Transverse colon (tissue), 4 donors: ENCODE data around the gene HIVEP1. TPM values are rescaled to one million over a fixed set of nuclear protein-coding genes. Genes with fewer than 3 reads are reported as not detected.

Source experiments
- DNase-seq: peaks from one replicate; pipeline ENCODE4 v3.0.0-alpha.2; 2019
- H3K27ac ChIP-seq, 4 donors: fragments of 200-600 bp; sonication (generic); 2 replicates each; pipeline ENCODE4 v1.5.1; 2016 to 2018; ENCODE audit warnings: inconsistent platforms in 4 of 4
- H3K27me3 ChIP-seq: fragments of 200-600 bp; sonication (generic); 2 replicates; pipeline ENCODE4 v1.5.1; 2017; ENCODE audit warnings: inconsistent platforms
- H3K36me3 ChIP-seq, 4 donors: fragments of 200-600 bp; sonication (generic); 2 replicates each; pipeline ENCODE4 v1.5.1; 2017 to 2019; ENCODE audit warnings: inconsistent platforms in 4 of 4
- H3K4me1 ChIP-seq, 4 donors: fragments of 200-600 bp; sonication (generic); 2 replicates each; pipeline ENCODE4 v1.5.1; 2017 to 2020; ENCODE audit warnings: inconsistent platforms in 4 of 4
- H3K4me3 ChIP-seq, 4 donors: fragments of 200-600 bp; sonication (generic); 1 replicate in 1 of 4; 2 replicates in 3 of 4; pipeline versions ENCODE4 v1.5.1 to v1.6.1; 2017 to 2019; ENCODE audit warnings: inconsistent platforms in 4 of 4
- H3K9me3 ChIP-seq, 2 donors: fragments of 200-600 bp; sonication (generic); 2 replicates each; pipeline ENCODE4 v1.5.1; 2017 to 2019; ENCODE audit warnings: inconsistent platforms in 2 of 2
- EP300 ChIP-seq: sonication (generic); formaldehyde crosslinking; IDR thresholded peaks from one replicate; pipeline ENCODE4 v1.6.1; 2017; ENCODE audit warnings: antibody characterized with exemption, low read depth
- POLR2A ChIP-seq: fragments of 450-650 bp; IDR thresholded peaks from one replicate; pipeline ENCODE4 v1.6.1; 2016; ENCODE audit warnings: antibody characterized with exemption, mild to moderate bottlenecking, moderate library complexity
- POLR2AphosphoS5 ChIP-seq, 3 donors: sonication (generic); formaldehyde crosslinking; IDR thresholded peaks; one replicate each; pipeline ENCODE4 v1.6.1; 2016; ENCODE audit warnings: antibody characterized with exemption in 3 of 3
- WGBS, 2 donors: methylation state at CpG; one replicate each; pipeline ENCODE4 v1.1.5; 2018; ENCODE audit warnings: low coverage in 1 of 2; 5-methylcytosine and 5-hydroxymethylcytosine counted together
- in situ Hi-C, 4 donors: fragments of 200-750 bp; cut with MboI; loops; one replicate each; pipeline versions ENCODE4 v1.15.0 to v1.15.1; 2017; ENCODE audit warnings: low sequenced_read_pairs in 3 of 4, low pct_ligation_motif_present in 1 of 4, low pct_unique_long_range_greater_than_20kb in 1 of 4
- intact Hi-C: fragments of 100-400 bp; cut with DNase I; formaldehyde crosslinking; loops from one replicate; pipeline ENCODE4 v1.15.1; 2023; ENCODE audit warnings: low total_unique reads
- total RNA-seq, 4 donors: library from RNA; depleted of rRNA; stranded (reverse); fragments of >200 nt; gene quantifications; one replicate each; pipeline ENCODE4 v1.1.0, GENCODE V29; 2016
- TF ChIP-seq, protein P1 (sequence below), 5 experiments: fragments of 200-600 bp in 3 of 5; fragments of 450-650 bp in 2 of 5; sonication (generic) in 3 of 5; IDR thresholded peaks; 1 replicate in 2 of 5; 2 replicates in 3 of 5; pipeline ENCODE4 v1.5.1; 2016 to 2017; ENCODE audit warnings: antibody characterized with exemption in 5 of 5, inconsistent platforms in 3 of 5, mild to moderate bottlenecking in 2 of 5, moderate library complexity in 1 of 5

The HIVEP1 gene
- total RNA-seq, 4 donors from 2014 or later, result 18.9 to 90.9 (median 30.5) TPM

DNA sequence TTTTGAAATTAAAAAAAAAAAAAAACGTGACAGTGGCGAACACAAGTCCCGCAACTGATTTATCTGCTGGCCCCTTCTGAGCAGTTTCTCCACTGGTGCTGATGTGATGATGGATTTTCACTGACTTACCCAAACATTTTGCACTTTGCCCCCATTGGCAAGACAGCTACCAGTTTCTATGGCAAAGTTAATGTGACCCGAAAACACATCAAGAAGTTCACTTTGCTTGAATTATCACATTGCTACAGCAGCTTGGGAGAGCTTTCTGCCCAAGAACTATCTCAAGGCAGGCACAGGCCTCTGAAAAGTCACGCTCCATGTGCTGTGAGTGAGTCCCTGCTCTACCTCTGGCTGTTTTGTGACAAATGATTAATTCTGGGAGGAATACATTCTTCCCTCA, 150.1 kb downstream of the HIVEP1 start:
- in situ Hi-C loops, result no loop called here
- peaks cover 0 to 13% (median 4%) of the 10 kb centered on the region in 4 donors for H3K36me3 ChIP-seq
- H3K27me3 ChIP-seq, result no peaks in the 10 kb centered on the region
- no peaks in the 10 kb centered on the region for H3K9me3 ChIP-seq
- TF ChIP-seq EP300, result no peak
- TF ChIP-seq POLR2A, result no peak
- TF ChIP-seq, protein P1, sequence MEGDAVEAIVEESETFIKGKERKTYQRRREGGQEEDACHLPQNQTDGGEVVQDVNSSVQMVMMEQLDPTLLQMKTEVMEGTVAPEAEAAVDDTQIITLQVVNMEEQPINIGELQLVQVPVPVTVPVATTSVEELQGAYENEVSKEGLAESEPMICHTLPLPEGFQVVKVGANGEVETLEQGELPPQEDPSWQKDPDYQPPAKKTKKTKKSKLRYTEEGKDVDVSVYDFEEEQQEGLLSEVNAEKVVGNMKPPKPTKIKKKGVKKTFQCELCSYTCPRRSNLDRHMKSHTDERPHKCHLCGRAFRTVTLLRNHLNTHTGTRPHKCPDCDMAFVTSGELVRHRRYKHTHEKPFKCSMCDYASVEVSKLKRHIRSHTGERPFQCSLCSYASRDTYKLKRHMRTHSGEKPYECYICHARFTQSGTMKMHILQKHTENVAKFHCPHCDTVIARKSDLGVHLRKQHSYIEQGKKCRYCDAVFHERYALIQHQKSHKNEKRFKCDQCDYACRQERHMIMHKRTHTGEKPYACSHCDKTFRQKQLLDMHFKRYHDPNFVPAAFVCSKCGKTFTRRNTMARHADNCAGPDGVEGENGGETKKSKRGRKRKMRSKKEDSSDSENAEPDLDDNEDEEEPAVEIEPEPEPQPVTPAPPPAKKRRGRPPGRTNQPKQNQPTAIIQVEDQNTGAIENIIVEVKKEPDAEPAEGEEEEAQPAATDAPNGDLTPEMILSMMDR (IDR thresholded peaks at IDR 0.05), result no peak
- no peak for TF ChIP-seq POLR2AphosphoS5 (IDR thresholded peaks at IDR 0.05)
- no peak for DNase-seq
- no peak overlapping the region for H3K4me3 ChIP-seq
- peaks cover 0 to 8% (median 0%) of the 10 kb centered on the region in 4 donors for H3K4me1 ChIP-seq
- intact Hi-C loops, result no loop called here
- no peak overlapping the region for H3K27ac ChIP-seq
- WGBS, 2 donors, result 94 to 96% methylated on average over 3 to 5 of the region's 5 CpGs

DNA sequence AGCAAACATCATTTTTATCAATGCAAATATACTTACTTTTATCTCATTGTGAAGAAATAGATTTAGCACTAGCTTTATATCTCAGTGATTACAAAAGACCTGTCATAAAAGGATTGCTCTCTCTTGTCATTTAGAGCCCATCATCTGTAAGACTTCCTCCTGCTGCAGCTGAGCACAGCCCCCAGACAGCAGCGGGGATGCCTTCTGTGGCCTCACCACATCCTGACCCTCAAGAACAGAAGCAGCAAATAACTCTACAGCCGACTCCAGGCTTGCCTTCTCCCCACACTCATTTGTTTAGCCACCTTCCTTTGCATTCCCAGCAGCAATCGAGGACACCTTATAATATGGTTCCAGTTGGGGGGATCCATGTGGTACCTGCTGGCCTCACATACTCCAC, 151.0 kb downstream of the HIVEP1 start:
- no peak overlapping the region for H3K27ac ChIP-seq
- H3K27me3 ChIP-seq, result no peaks in the 10 kb centered on the region
- TF ChIP-seq EP300, result no peak
- TF ChIP-seq, protein P1 (IDR thresholded peaks at IDR 0.05), result no peak
- TF ChIP-seq POLR2A, result no peak
- TF ChIP-seq POLR2AphosphoS5 (IDR thresholded peaks at IDR 0.05), result no peak
- no peak for DNase-seq
- H3K36me3 ChIP-seq, result peaks cover 0 to 13% (median 4%) of the 10 kb centered on the region in 4 donors
- H3K4me1 ChIP-seq, result peaks cover 0 to 8% (median 0%) of the 10 kb centered on the region in 4 donors
- 67 to 75% methylated on average over 2 to 3 of the region's 3 CpGs for WGBS, 2 donors
- intact Hi-C loops (no loop called here), in situ Hi-C loops (no loop called here)
- no peak overlapping the region for H3K4me3 ChIP-seq
- H3K9me3 ChIP-seq, result no peaks in the 10 kb centered on the region

DNA sequence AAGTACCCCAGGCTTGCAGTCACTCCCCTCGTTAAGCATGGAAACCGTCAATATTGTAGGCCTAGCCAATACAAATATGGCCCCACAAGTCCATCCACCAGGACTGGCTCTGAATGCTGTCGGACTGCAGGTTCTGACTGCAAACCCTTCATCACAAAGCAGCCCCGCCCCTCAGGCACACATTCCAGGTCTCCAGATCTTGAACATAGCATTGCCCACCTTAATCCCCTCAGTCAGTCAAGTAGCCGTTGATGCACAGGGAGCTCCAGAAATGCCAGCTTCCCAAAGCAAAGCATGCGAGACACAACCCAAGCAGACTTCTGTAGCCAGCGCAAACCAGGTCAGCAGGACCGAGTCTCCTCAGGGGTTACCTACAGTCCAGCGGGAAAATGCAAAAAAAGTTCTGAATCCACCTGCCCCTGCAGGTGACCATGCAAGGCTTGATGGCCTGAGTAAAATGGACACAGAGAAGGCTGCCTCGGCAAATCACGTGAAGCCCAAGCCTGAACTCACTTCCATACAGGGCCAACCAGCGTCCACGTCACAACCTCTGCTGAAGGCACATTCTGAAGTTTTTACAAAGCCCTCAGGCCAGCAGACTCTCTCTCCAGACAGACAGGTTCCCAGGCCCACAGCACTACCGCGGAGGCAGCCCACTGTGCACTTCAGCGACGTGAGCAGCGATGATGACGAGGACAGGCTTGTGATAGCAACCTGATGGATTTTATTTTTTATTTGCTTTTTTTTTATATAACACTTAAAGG, 151.8 kb downstream of the HIVEP1 start:
- peaks cover 0 to 13% (median 4%) of the 10 kb centered on the region in 4 donors for H3K36me3 ChIP-seq
- no peak for DNase-seq
- H3K4me1 ChIP-seq, result peaks cover 0 to 8% (median 0%) of the 10 kb centered on the region in 4 donors
- TF ChIP-seq POLR2A (no peak), EP300 (no peak), POLR2AphosphoS5 (IDR thresholded peaks at IDR 0.05) (no peak)
- TF ChIP-seq, protein P1 (IDR thresholded peaks at IDR 0.05), result no peak
- 96 to 100% methylated on average over 6 to 19 of the region's 19 CpGs for WGBS, 2 donors
- intact Hi-C loops (no loop called here), in situ Hi-C loops (no loop called here)
- no peak overlapping the region for H3K4me3 ChIP-seq
- no peaks in the 10 kb centered on the region for H3K9me3 ChIP-seq
- H3K27me3 ChIP-seq, result no peaks in the 10 kb centered on the region
- H3K27ac ChIP-seq, result no peak overlapping the region

DNA sequence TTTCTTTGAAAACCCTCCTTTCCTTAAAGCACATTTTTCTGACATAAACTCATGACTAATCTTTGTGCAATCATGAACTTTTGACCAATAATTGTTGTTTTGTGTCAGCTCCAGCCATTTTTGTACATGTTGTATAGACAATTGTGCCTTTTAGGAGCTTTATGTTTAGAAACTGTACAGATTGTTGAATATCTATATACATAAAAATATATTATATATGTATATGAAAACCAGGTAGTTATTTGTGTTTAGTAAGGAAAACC, 152.3 kb downstream of the HIVEP1 start:
- Histone ChIP-seq H3K4me3 (no peak overlapping the region), H3K36me3 (peaks cover 0 to 13% (median 4%) of the 10 kb centered on the region in 4 donors), H3K27ac (no peak overlapping the region), H3K9me3 (no peaks in the 10 kb centered on the region), H3K27me3 (no peaks in the 10 kb centered on the region), H3K4me1 (peaks cover 0 to 8% (median 0%) of the 10 kb centered on the region in 4 donors)
- intact Hi-C loops (no loop called here), in situ Hi-C loops (no loop called here)
- no peak for DNase-seq
- TF ChIP-seq POLR2A, result no peak
- no peak for TF ChIP-seq EP300
- no peak for TF ChIP-seq POLR2AphosphoS5 (IDR thresholded peaks at IDR 0.05)
- TF ChIP-seq, protein P1 (IDR thresholded peaks at IDR 0.05), result no peak
